T-cell (primary cell): ENCODE results near the gene PPP4R4. TPM values are rescaled to one million over a fixed set of nuclear protein-coding genes. Genes with fewer than 3 reads are reported as not detected.

Experiments
- ATAC-seq, 4 experiments: fragments of 200-7000 bp in 3 of 4; fragments of 150-1000 bp in 1 of 4; cut with Tn5 transposase; replicated peaks in 1 of 4; 1 replicate in 3 of 4; 2 replicates in 1 of 4; pipeline ENCODE4 v1.10.0; 2021; ENCODE audit warnings: moderate library complexity in 3 of 4, mild to moderate bottlenecking in 2 of 4, moderate number of reproducible peaks in 1 of 4
- CTCF ChIA-PET, 2 donors: fragments of 300-600 bp; sonication (Branson Sonifier 250); formaldehyde crosslinking; loops; one replicate each; lab custom pipeline; 2022; ENCODE audit warnings: antibody characterized with exemption in 2 of 2; lab: Charles Lee
- POLR2A ChIA-PET, 2 donors: fragments of 300-600 bp; sonication (Branson Sonifier 250); formaldehyde crosslinking; loops; one replicate each; lab custom pipeline; 2022; ENCODE audit warnings: antibody characterized with exemption in 2 of 2; lab: Charles Lee
- DNase-seq, 35 experiments: peaks; one replicate each; pipeline versions ENCODE4 v3.0.0 to v3.0.0-alpha.2; 2013 to 2023
- H3K27ac ChIP-seq: one replicate; pipeline ENCODE4 v1.5.1; 2013; ENCODE audit warnings: low read length
- H3K27me3 ChIP-seq, 2 experiments: replicated peaks in 1 of 2; 1 replicate in 1 of 2; 2 replicates in 1 of 2; pipeline versions ENCODE4 v1.6.1 to v1.7.0; 2013; ENCODE audit warnings: low read length in 1 of 2, mixed read lengths in 1 of 2; ENCODE audit not compliant: control insufficient read depth in 2 of 2, insufficient read depth in 2 of 2; ENCODE audit errors: extremely low read depth in 1 of 2
- H3K36me3 ChIP-seq, 2 donors: 1 replicate in 1 of 2; 2 replicates in 1 of 2; pipeline versions ENCODE4 v1.6.1 to v1.7.0; 2013; ENCODE audit warnings: low read length in 1 of 2; ENCODE audit not compliant: control insufficient read depth in 2 of 2, insufficient read depth in 1 of 2; ENCODE audit errors: extremely low read depth in 1 of 2
- H3K4me1 ChIP-seq, 2 experiments: 1 replicate in 1 of 2; 2 replicates in 1 of 2; pipeline versions ENCODE4 v1.6.1 to v1.7.0; 2013; ENCODE audit warnings: low read length in 2 of 2, mixed read lengths in 1 of 2; ENCODE audit not compliant: insufficient read depth in 2 of 2, control insufficient read depth in 1 of 2; ENCODE audit errors: extremely low read depth in 1 of 2
- H3K4me3 ChIP-seq, 2 donors: 1 replicate in 1 of 2; 2 replicates in 1 of 2; pipeline versions ENCODE4 v1.5.1 to v1.7.0; 2013; ENCODE audit warnings: mild to moderate bottlenecking in 2 of 2, low read length in 1 of 2, moderate library complexity in 1 of 2; ENCODE audit not compliant: control insufficient read depth in 1 of 2; ENCODE audit errors: extremely low read depth in 1 of 2
- H3K9me3 ChIP-seq: 2 replicates; pipeline ENCODE4 v1.7.0; 2013
- H3K27ac Mint-ChIP-seq, 2 donors: one replicate each; pipeline ENCODE4 v1.8.0; 2020 to 2021; ENCODE audit warnings: mild to moderate bottlenecking in 2 of 2, mixed read lengths in 2 of 2
- H3K27me3 Mint-ChIP-seq, 2 donors: one replicate each; pipeline ENCODE4 v1.8.0; 2021 to 2022; ENCODE audit warnings: mixed read lengths in 2 of 2
- H3K36me3 Mint-ChIP-seq: one replicate; pipeline ENCODE4 v1.8.0; 2021; ENCODE audit warnings: mixed read lengths
- H3K4me1 Mint-ChIP-seq, 3 donors: one replicate each; pipeline ENCODE4 v1.8.0; 2020 to 2022; ENCODE audit warnings: mixed read lengths in 3 of 3, mild to moderate bottlenecking in 1 of 3
- H3K4me3 Mint-ChIP-seq, 3 donors: one replicate each; pipeline ENCODE4 v1.8.0; 2020 to 2022; ENCODE audit warnings: mild to moderate bottlenecking in 3 of 3, mixed read lengths in 3 of 3, moderate library complexity in 3 of 3
- H3K9me3 Mint-ChIP-seq, 3 donors: one replicate each; pipeline ENCODE4 v1.8.0; 2020 to 2022; ENCODE audit warnings: mixed read lengths in 3 of 3
- WGBS: methylation state at CpG from one replicate; pipeline ENCODE4 v1.1.5; 2013; ENCODE audit warnings: missing lambda C conversion rate; ENCODE audit not compliant: insufficient coverage; 5-methylcytosine and 5-hydroxymethylcytosine counted together
- total RNA-seq, 35 experiments: library from RNA in 6 of 35; stranded (reverse) in 6 of 35; fragments of 120-200 nt in 1 of 35; gene quantifications; one replicate each; pipeline versions ENCODE4 v1.2.1 to v1.2.4 and lab custom pipeline; 2013 to 2026

The PPP4R4 gene
- total RNA-seq, 5 donors from 2014 or later (not counting 1 experiment from before 2014, with no cell fraction given): 0.41 to 2.5 (median 1.3) TPM

DNA sequence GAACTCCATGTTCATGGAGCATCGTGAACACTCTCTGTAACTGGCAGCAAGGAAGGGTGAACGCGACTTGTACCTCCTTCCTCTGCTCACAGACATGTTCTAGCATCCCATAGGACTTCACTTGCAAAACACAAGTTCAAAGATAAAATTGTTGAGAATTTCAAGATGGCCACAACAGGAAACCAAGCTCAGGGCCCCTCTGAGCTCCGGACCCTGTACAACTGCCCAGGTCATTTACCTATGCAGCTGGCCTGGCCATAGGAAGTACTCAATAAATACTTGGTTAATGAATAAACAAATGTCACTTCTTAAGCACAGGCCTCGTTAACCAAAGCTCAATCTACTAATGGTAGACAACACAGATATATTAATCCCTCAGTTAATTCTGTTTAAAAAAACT is 11.7 kb upstream of the PPP4R4 start:
- Histone ChIP-seq H3K27me3 (peaks cover 0 to 10% of the 10 kb centered on the region in 2 experiments), H3K36me3 (no peaks in the 10 kb centered on the region), H3K4me3 (no peak overlapping the region), H3K27ac (peak overlapping the region; percentile 33), H3K9me3 (no peaks in the 10 kb centered on the region), H3K4me1 (peaks cover 6 to 20% of the 10 kb centered on the region in 2 experiments)
- Mint-ChIP-seq H3K36me3 (no peaks in the 10 kb centered on the region), H3K4me1 (peaks cover 53 to 72% (median 60%) of the 10 kb centered on the region in 3 donors), H3K27me3 (no peaks in the 10 kb centered on the region), H3K4me3 (no peak overlapping the region), H3K9me3 (no peaks in the 10 kb centered on the region), H3K27ac (peak overlapping the region; percentile 86 to 88)
- POLR2A ChIA-PET: no interaction called here
- ATAC-seq (no peak), DNase-seq (no peak)
- WGBS: 100% methylated on average over 1 of the region's 5 CpGs
- CTCF ChIA-PET: interaction anchor here in 1 of 2 donors (1.1 to 1.5 kb wide), 3 partner anchors 20 to 30 kb away, joined by 3 to 7 read pairs (median 3); no protein-coding TSS in a partner anchor

DNA sequence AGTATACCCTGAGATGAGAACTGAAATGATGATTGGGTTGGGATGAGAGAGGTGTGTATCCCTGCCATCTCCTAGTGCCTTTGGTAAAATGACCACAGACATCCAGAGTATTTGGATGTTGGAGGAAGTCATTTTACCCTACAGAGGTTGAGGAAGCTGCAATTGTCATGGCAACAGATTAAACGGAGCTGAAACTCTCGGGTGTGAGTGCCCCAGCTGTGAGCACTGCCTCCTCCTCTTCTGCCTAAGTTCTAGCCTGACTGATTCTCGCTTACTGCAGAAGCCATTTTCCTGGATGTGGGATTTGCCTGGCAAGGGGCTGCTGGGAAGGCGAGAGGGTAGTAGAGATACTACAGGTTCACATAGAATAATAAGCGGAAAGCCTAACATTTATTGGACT is 10.3 kb upstream of the PPP4R4 start:
- Mint-ChIP-seq H3K27me3 (no peaks in the 10 kb centered on the region), H3K4me3 (no peak overlapping the region), H3K36me3 (no peaks in the 10 kb centered on the region), H3K27ac (peak overlapping the region in 1 of 2 donors; percentile 53), H3K4me1 (peaks cover 40 to 58% (median 47%) of the 10 kb centered on the region in 3 donors), H3K9me3 (no peaks in the 10 kb centered on the region)
- POLR2A ChIA-PET: no interaction called here
- Histone ChIP-seq H3K27ac (no peak overlapping the region), H3K9me3 (no peaks in the 10 kb centered on the region), H3K4me3 (no peak overlapping the region), H3K36me3 (no peaks in the 10 kb centered on the region), H3K27me3 (peaks cover 0 to 10% of the 10 kb centered on the region in 2 experiments), H3K4me1 (peaks cover 0 to 9% of the 10 kb centered on the region in 2 experiments)
- CTCF ChIA-PET: interaction anchor here (0.5 to 1.0 kb wide), 2 partner anchors 27 to 162 kb away, joined by 3 read pairs; no protein-coding TSS in a partner anchor
- ATAC-seq: peak in 2 of 4 experiments; percentile 37 to 41
- 25% methylated on average over 2 of the region's 5 CpGs for WGBS
- no peak for DNase-seq

DNA sequence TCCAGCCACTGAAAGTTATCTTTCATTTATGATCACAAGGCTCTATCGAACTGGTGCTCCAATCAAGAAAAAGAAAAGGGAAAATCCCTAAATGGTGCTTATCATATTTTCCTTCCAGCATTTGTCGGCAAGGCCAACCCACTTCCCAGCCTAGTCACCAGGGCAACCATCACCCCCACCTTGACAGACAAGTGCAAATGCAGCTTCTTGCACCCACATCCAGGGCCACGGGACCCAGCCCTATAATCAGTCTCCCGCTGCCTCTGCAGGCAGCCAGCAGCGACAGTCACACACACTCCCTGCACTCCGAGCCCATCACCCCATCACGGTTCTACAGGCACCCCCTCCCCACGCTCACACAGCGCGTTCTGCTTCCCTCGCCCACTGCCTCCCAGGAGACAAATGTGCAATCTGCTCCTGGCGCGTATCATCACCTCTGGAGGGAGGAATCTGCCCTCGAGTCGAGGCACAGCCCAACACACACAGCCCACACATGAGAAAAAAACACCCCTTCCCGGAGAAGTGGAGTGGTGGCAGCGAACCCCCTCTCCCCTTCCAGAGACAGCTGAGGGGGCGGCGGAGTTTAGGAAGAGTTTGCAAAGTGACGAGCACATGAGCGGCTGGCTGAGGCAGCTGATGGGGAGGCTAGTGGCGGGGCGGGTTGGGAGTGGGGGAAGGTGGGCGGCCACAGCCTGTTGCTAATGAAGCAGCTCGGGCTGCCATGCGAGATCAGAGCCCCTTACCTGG is 9.3 kb upstream of the PPP4R4 start:
- Mint-ChIP-seq H3K9me3 (no peaks in the 10 kb centered on the region), H3K27me3 (no peaks in the 10 kb centered on the region), H3K27ac (peak overlapping the region in 1 of 2 donors; percentile 52), H3K36me3 (no peaks in the 10 kb centered on the region), H3K4me3 (no peak overlapping the region), H3K4me1 (peaks cover 33 to 50% (median 39%) of the 10 kb centered on the region in 3 donors)
- Histone ChIP-seq H3K9me3 (no peaks in the 10 kb centered on the region), H3K36me3 (no peaks in the 10 kb centered on the region), H3K4me3 (no peak overlapping the region), H3K4me1 (peaks cover 0 to 6% of the 10 kb centered on the region in 2 experiments), H3K27ac (no peak overlapping the region), H3K27me3 (peaks cover 0 to 10% of the 10 kb centered on the region in 2 experiments)
- DNase-seq: no peak
- WGBS: 66% methylated on average over 16 of the region's 26 CpGs
- ChIA-PET POLR2A (no interaction called here), CTCF (no interaction called here)
- no peak for ATAC-seq

- no peak overlapping the region for H3K27ac ChIP-seq
- H3K4me3 ChIP-seq: no peak overlapping the region
- POLR2A ChIA-PET: no interaction called here
- Mint-ChIP-seq H3K4me3 (no peak overlapping the region), H3K36me3 (no peaks in the 10 kb centered on the region), H3K27ac (no peak overlapping the region), H3K4me1 (peaks cover 24 to 41% (median 30%) of the 10 kb centered on the region in 3 donors), H3K9me3 (no peaks in the 10 kb centered on the region), H3K27me3 (no peaks in the 10 kb centered on the region)
- CTCF ChIA-PET: interaction anchor here in 1 of 2 donors (0.6 to 1.0 kb wide), 2 partner anchors 14 to 29 kb away, joined by 3 read pairs; no protein-coding TSS in a partner anchor
- H3K4me1 ChIP-seq: peaks cover 0 to 6% of the 10 kb centered on the region in 2 experiments
- ATAC-seq: no peak
- peaks cover 0 to 10% of the 10 kb centered on the region in 2 experiments for H3K27me3 ChIP-seq
- WGBS: 79% methylated on average over 3 of the region's 3 CpGs
- no peak for DNase-seq
- H3K36me3 ChIP-seq: no peaks in the 10 kb centered on the region
- no peaks in the 10 kb centered on the region for H3K9me3 ChIP-seq
Measured at GRCh38 chr14:94165744-94166143, 8.4 kb upstream of the PPP4R4 start.

GRCh38 chr14:94170136-94170535 is 4.0 kb upstream of the PPP4R4 start:
- no CpG with 5 or more reads among the region's 6 CpGs for WGBS
- Mint-ChIP-seq H3K4me3 (no peak overlapping the region), H3K36me3 (no peaks in the 10 kb centered on the region), H3K9me3 (no peaks in the 10 kb centered on the region), H3K27ac (no peak overlapping the region), H3K4me1 (peaks cover 3 to 12% (median 9%) of the 10 kb centered on the region in 3 donors), H3K27me3 (peaks cover 0 to 1% of the 10 kb centered on the region in 2 donors)
- ATAC-seq (no peak), DNase-seq (no peak)
- H3K4me1 ChIP-seq: peaks cover 3 to 15% of the 10 kb centered on the region in 2 experiments
- peaks cover 8 to 15% of the 10 kb centered on the region in 2 experiments for H3K27me3 ChIP-seq
- no peak overlapping the region for H3K27ac ChIP-seq
- no peaks in the 10 kb centered on the region for H3K36me3 ChIP-seq
- ChIA-PET CTCF (interaction anchor here in 1 of 2 donors (0.6 to 2.6 kb wide), 5 partner anchors 10 to 230 kb away, joined by 3 to 10 read pairs (median 3); no protein-coding TSS in a partner anchor), POLR2A (interaction anchor here in 1 of 2 donors (0.6 kb wide), 1 partner anchor 903 kb away, joined by 8 read pairs; no protein-coding TSS in a partner anchor)
- no peak overlapping the region for H3K4me3 ChIP-seq
- H3K9me3 ChIP-seq: no peaks in the 10 kb centered on the region

- Mint-ChIP-seq H3K9me3 (no peaks in the 10 kb centered on the region), H3K36me3 (no peaks in the 10 kb centered on the region), H3K27ac (no peak overlapping the region), H3K27me3 (peaks cover 0 to 6% of the 10 kb centered on the region in 2 donors), H3K4me3 (no peak overlapping the region), H3K4me1 (peaks cover 14 to 20% (median 19%) of the 10 kb centered on the region in 3 donors)
- 57% methylated on average over 1 of the region's 3 CpGs for WGBS
- H3K4me1 ChIP-seq: peaks cover 3 to 19% of the 10 kb centered on the region in 2 experiments
- CTCF ChIA-PET: interaction anchor here in 1 of 2 donors (0.8 to 2.0 kb wide), 2 partner anchors 33 to 39 kb away, joined by 3 to 6 read pairs; no protein-coding TSS in a partner anchor
- POLR2A ChIA-PET: no interaction called here
- no peak overlapping the region for H3K27ac ChIP-seq
- peaks cover 8 to 12% of the 10 kb centered on the region in 2 experiments for H3K27me3 ChIP-seq
- DNase-seq (no peak), ATAC-seq (no peak)
- H3K4me3 ChIP-seq: no peak overlapping the region
- H3K9me3 ChIP-seq: no peaks in the 10 kb centered on the region
- no peaks in the 10 kb centered on the region for H3K36me3 ChIP-seq
Measured at GRCh38 chr14:94171208-94171607, 2.9 kb upstream of the PPP4R4 start.
